A172 (cell line): ENCODE measurements around the gene FARS2. TPM values are rescaled to one million over a fixed set of nuclear protein-coding genes. Genes with fewer than 3 reads are reported as not detected.

Source experiments
- DNase-seq: peaks from one replicate; pipeline ENCODE4 v3.0.0-alpha.2; 2015; ENCODE audit warnings: low spot score
- total RNA-seq: library from RNA; depleted of rRNA; stranded (reverse); fragments of >200 nt; shearing (Covaris generic); gene quantifications from 2 replicates; pipeline ENCODE4 v1.2.3, GENCODE V29; 2014

The FARS2 gene
- total RNA-seq, 1 experiment from 2014 or later, result 12.5 TPM

- no peak for DNase-seq
Observed at GRCh38 chr6:5753209-5753608, 491.9 kb downstream of the FARS2 start.

- DNase-seq, result no peak
Observed at GRCh38 chr6:5754904-5755303, 493.6 kb downstream of the FARS2 start.

GRCh38 chr6:5759571-5759970, 498.3 kb downstream of the FARS2 start:
- no peak for DNase-seq

- DNase-seq, result no peak
Observed at GRCh38 chr6:5761370-5761769, 500.1 kb downstream of the FARS2 start.

GRCh38 chr6:5762561-5762968, 501.3 kb downstream of the FARS2 start:
- DNase-seq, result no peak

- peak; percentile 43 for DNase-seq
Observed at GRCh38 chr6:5763407-5763806, 502.1 kb downstream of the FARS2 start.

- no peak for DNase-seq
Observed at GRCh38 chr6:5763871-5764270, 502.6 kb downstream of the FARS2 start.

- DNase-seq, result no peak
Observed at GRCh38 chr6:5764401-5764955, 503.2 kb downstream of the FARS2 start.

- DNase-seq, result no peak
Observed at GRCh38 chr6:5765141-5765760, 503.9 kb downstream of the FARS2 start.

GRCh38 chr6:5766260-5766659, 504.9 kb downstream of the FARS2 start:
- no peak for DNase-seq

GRCh38 chr6:5767471-5767870, 506.2 kb downstream of the FARS2 start:
- DNase-seq, result no peak

GRCh38 chr6:5771211-5771610, 509.9 kb downstream of the FARS2 start:
- DNase-seq, result no peak

- no peak for DNase-seq
Observed at GRCh38 chr6:5771759-5772390, 510.6 kb downstream of the FARS2 start.

- no peak for DNase-seq
Observed at GRCh38 chr6:5772408-5773120, 511.3 kb downstream of the FARS2 start.

GRCh38 chr6:5776104-5776503, 514.8 kb downstream of the FARS2 start:
- no peak for DNase-seq

- no peak for DNase-seq
Observed at GRCh38 chr6:5776706-5777390, 515.5 kb downstream of the FARS2 start.

- DNase-seq, result no peak
Observed at GRCh38 chr6:5778317-5778857, 517.1 kb downstream of the FARS2 start.

- DNase-seq, result no peak
Observed at GRCh38 chr6:5778906-5779305, 517.6 kb downstream of the FARS2 start.

GRCh38 chr6:5781019-5781418, 519.7 kb downstream of the FARS2 start:
- no peak for DNase-seq

- DNase-seq, result no peak
Observed at GRCh38 chr6:5781966-5782556, 520.7 kb downstream of the FARS2 start.

GRCh38 chr6:5782783-5783547, 521.7 kb downstream of the FARS2 start:
- DNase-seq, result no peak
